ENCODE results near the gene OXNAD1. TPM values are rescaled to one million over a fixed set of nuclear protein-coding genes. Genes with fewer than 3 reads are reported as not detected.

OXNAD1 gene, protein sequence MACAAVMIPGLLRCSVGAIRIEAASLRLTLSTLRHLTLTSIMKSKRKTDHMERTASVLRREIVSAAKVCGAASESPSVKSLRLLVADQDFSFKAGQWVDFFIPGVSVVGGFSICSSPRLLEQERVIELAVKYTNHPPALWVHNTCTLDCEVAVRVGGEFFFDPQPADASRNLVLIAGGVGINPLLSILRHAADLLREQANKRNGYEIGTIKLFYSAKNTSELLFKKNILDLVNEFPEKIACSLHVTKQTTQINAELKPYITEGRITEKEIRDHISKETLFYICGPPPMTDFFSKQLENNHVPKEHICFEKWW
- total RNA-seq (2014; rRNA removed; shearing (Covaris generic); ENCODE audit: low replicate concordance): 5.0 and 8.9 TPM in 2 replicates

GRCh38 chr3:16264708-16265454 lies at the start of gene OXNAD1, which contains the start of gene DPH3:
Gene OXNAD1 (plus strand): TSS chr3:16265212. CDS start chr3:16270953, 5,741 bp downstream.
Gene DPH3 (minus strand): TSS chr3:16264943. CDS start chr3:16264876, 67 bp downstream.
- in situ Hi-C loops (cut with HindIII; ENCODE audit: low pct_unique_long_range_greater_than_20kb, low sequenced_read_pairs): no loop called here
- DNase-seq (ENCODE audit: low read depth): peak; percentile 94

GRCh38 chr3:16216373-16216935 lies 48.6 kb upstream of the OXNAD1 start:
- in situ Hi-C loops (cut with HindIII; ENCODE audit: low pct_unique_long_range_greater_than_20kb, low sequenced_read_pairs): no loop called here
- no peak for DNase-seq (ENCODE audit: low read depth)

- no peak for DNase-seq (ENCODE audit: low read depth)
- in situ Hi-C loops (cut with HindIII; ENCODE audit: low pct_unique_long_range_greater_than_20kb, low sequenced_read_pairs): no loop called here
These were observed 45.2 kb upstream of the OXNAD1 start for GRCh38 chr3:16219777-16220176.

DNA sequence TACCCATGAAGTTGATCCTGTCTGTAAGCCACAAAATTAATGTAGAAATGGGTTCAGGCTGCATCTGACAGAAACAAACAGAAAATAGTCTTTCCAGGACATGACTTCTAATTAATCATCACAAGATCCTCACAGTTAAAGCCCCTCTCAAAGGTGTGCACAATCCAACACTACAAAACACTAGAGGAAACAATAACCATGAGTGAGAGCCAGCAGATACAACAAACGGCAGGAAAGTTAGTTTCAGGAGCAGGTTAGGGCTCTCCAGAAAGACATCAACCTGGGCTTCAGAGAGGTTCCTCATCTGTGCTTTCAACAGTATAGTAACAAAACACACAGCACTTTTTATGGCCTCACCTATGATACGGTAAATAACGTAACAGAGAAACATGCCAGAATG lies 43.0 kb upstream of the OXNAD1 start:
- in situ Hi-C loops (cut with HindIII; ENCODE audit: low pct_unique_long_range_greater_than_20kb, low sequenced_read_pairs): no loop called here
- DNase-seq (ENCODE audit: low read depth): no peak

DNA sequence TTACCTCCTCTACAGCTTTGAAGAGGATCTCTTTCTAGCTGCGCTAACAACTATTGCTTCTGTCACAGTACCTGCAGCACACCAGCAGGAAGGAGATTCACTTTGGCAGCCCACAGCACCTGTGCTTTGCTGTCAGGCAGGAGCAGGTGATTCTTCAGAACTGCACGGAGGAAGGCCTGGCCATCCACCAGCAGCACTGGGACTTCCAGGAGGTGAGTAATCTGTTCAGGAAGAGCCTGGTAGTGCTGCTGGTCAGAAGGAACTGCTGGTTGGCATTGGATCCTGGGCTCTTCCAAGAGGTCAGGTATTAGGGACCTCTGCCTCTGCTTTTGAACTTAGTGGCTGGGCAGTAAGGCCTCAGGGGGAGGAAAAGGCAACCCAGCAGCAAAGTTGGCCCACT lies 42.5 kb upstream of the OXNAD1 start:
- DNase-seq (ENCODE audit: low read depth): no peak
- in situ Hi-C loops (cut with HindIII; ENCODE audit: low pct_unique_long_range_greater_than_20kb, low sequenced_read_pairs): no loop called here

DNA sequence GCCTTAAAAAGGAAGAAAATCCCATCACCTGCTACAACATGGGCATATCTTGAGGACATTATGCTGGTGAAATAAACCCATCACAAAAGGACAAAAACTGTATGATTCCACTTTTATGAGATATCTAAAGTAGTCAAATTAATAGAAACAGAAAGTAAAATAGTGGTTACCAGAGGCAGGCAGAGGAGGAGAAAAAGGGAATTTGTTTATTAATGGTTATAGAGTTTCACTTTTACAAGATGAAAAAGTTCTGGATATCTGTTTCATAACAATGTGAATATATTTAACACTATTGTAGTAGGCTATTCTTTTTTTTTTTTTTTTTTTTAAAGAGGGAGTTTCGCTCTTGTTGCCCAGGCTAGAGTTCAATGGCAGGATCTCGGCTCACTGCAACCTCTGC lies 40.7 kb upstream of the OXNAD1 start:
- no peak for DNase-seq (ENCODE audit: low read depth)
- in situ Hi-C loops (cut with HindIII; ENCODE audit: low pct_unique_long_range_greater_than_20kb, low sequenced_read_pairs): no loop called here

GRCh38 chr3:16227566-16227965 lies 37.4 kb upstream of the OXNAD1 start:
- DNase-seq (ENCODE audit: low read depth): no peak
- in situ Hi-C loops (cut with HindIII; ENCODE audit: low pct_unique_long_range_greater_than_20kb, low sequenced_read_pairs): no loop called here

DNA sequence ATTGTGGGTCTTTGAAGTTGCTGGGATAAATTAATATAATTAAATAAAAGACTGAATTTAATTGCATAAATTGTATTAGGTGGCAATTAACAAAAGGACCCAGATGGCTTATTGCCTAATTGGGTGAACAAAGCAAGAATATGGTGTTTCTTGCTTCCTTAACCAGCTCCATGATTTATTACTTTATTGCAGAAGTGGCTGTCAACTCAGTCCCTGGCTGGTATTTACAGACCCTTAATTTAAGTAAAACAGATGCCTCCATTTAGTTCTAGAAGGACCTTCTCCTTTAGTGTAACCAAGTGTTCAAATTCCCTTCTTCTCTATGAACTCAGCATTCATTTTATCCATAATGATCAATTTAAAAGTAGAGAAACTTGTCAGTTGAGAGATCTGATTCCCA lies 35.3 kb upstream of the OXNAD1 start:
- no peak for DNase-seq (ENCODE audit: low read depth)
- in situ Hi-C loops (cut with HindIII; ENCODE audit: low pct_unique_long_range_greater_than_20kb, low sequenced_read_pairs): no loop called here

DNA sequence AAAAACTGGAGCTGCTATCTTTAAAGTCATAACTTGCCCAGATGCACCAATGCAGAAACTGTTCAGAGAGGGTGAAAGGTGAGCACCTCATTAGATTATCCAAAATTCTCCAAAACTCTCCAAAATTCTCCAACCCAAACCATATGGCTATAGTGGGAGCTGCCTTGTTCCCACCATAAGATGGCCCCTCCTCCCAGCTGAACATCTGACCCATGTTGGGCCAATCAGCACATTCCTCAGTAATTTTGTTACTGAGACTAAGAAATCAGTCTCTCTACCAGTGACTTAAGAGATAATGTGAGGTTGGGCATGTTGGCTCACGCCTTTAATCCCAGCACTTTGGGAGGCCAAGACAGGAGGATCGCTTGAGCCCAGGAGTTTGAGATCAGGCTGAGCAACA lies 33.0 kb upstream of the OXNAD1 start:
- in situ Hi-C loops (cut with HindIII; ENCODE audit: low pct_unique_long_range_greater_than_20kb, low sequenced_read_pairs): no loop called here
- DNase-seq (ENCODE audit: low read depth): no peak

- in situ Hi-C loops (cut with HindIII; ENCODE audit: low pct_unique_long_range_greater_than_20kb, low sequenced_read_pairs): no loop called here
- no peak for DNase-seq (ENCODE audit: low read depth)
These were observed 31.2 kb upstream of the OXNAD1 start for GRCh38 chr3:16233806-16234205.

- no peak for DNase-seq (ENCODE audit: low read depth)
- in situ Hi-C loops (cut with HindIII; ENCODE audit: low pct_unique_long_range_greater_than_20kb, low sequenced_read_pairs): no loop called here
These were observed 30.7 kb upstream of the OXNAD1 start for GRCh38 chr3:16234281-16234680.

GRCh38 chr3:16236030-16236639 lies 28.9 kb upstream of the OXNAD1 start:
- in situ Hi-C loops (cut with HindIII; ENCODE audit: low pct_unique_long_range_greater_than_20kb, low sequenced_read_pairs): no loop called here

DNA sequence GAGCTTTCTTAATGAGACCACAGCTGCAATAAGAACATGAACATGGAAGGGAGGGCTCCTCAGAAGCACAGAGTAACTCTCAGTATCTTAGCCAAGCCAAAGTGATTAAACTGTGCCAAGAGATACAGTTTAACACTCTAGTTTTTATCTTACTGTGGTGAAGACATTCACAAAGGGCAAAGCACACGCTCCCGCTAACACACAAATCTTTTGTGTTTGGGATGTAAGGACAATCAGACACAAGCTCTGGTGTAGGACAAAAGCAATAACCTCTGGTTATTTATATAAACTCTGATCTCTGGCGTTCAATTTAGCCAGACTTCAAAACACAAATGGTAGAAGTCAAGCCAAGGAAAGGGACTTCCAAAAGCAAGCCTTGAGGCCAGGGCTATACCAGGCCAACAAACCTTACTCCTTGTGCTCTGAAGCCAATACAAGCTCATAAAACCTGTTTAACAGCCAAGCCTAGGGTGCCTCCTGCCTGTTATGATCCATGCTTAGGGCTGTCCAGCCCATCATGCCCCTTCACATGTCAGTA lies 28.1 kb upstream of the OXNAD1 start:
- in situ Hi-C loops (cut with HindIII; ENCODE audit: low pct_unique_long_range_greater_than_20kb, low sequenced_read_pairs): no loop called here
- no peak for DNase-seq (ENCODE audit: low read depth)

More at GRCh38 chr3:16236030-16236639, 28.9 kb upstream of the OXNAD1 start:
- no peak for DNase-seq (ENCODE audit: low read depth)

DNA sequence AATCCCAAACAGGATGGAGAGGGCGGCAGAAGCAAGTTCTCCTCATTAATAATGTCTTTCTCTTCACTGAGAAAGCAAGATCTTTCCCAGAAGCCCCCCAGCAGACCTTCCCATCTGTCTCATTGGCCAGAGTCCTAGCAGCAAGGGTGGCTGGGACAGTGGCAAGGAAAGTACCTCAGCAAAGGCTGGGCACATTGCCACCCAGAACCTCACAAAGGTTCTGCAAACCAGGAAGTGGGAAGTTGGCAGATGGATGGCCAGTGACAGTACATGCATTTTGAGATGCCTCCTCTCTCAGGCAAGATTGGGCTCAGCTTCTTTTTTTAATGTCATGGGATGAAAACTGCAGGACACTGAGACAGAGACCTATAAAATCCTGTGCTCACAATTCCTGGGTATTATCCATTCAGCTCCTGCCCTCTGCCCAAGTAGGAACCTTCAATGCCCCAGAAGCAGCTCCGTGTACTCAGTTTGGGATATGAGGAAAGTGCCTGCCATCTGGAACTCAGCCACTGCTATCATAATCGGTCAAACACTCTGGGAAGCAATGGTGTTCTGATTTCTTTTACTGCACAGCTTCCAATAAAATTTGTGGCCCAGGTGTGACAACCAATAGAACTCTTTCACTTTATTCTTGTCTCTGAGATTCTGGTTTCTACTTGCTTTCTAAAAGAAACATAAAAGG lies 25.8 kb upstream of the OXNAD1 start:
- in situ Hi-C loops (cut with HindIII; ENCODE audit: low pct_unique_long_range_greater_than_20kb, low sequenced_read_pairs): no loop called here
- no peak for DNase-seq (ENCODE audit: low read depth)

GRCh38 chr3:16239780-16240179 lies 25.2 kb upstream of the OXNAD1 start:
- in situ Hi-C loops (cut with HindIII; ENCODE audit: low pct_unique_long_range_greater_than_20kb, low sequenced_read_pairs): no loop called here
- no peak for DNase-seq (ENCODE audit: low read depth)

DNA sequence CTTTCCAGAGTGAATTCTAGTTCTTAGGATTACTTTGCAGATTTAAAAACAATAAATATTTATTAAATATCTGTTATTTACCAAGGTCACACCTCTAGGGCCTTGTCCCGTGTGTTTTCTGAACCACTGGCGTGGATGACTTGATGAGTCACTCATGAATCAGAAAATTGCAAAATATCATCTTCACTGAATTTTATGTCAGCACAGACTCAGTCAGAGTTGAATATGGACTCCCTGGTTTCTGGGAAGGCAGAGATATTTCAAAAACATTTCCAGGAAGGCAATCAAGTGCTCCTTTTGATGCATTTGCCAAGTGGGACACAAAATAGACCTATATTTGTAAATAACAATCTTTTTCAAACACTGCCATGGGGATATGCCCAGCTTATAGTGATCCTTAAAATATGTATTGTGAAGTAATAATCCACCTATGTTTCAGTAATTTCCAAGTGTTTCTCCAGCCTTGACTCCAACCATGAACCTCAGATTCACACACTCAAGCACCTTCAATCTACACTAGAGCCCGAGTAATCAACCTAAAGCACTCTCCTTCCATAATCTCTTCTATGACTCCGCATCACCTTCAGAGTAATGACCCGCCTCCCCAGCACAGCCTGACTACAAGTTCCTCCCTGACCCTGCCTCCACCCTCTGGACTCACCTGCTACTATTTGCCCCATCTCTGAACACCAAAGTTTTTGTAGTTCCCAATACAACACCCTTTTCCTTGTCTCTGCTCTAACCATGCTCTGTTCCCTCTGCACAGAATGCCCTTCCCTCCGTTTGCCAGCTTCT lies 24.6 kb upstream of the OXNAD1 start:
- DNase-seq (ENCODE audit: low read depth): no peak
- in situ Hi-C loops (cut with HindIII; ENCODE audit: low pct_unique_long_range_greater_than_20kb, low sequenced_read_pairs): no loop called here

DNA sequence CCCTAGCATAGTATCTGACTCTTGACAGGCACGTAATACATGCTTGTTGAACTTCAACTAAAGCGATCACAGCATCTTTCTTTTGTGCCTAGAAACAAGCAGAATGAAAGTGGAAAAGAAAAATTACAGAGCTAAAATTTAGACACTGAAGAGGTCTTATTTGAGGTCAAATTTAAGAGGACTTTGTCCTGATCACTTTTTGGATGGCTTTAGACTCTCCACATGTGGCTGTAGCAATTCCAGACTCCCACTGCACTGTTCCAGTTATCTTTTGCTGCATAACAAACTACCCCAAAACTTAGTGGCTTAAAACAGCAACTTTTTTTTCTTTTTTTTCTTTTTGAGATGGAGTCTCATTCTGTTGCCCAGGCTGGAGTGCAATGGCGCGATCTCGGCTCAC lies 23.8 kb upstream of the OXNAD1 start:
- in situ Hi-C loops (cut with HindIII; ENCODE audit: low pct_unique_long_range_greater_than_20kb, low sequenced_read_pairs): no loop called here
- no peak for DNase-seq (ENCODE audit: low read depth)

Measured in Caki2 (cell line).